ENCODE data around the gene C3.
"Not testable (repeated sequence)": the region's sequence is repeated elsewhere in the genome, so short reads cannot be mapped to it uniquely, and the experiment has no call there.

Gene C3

GRCh38 chr19:6661509-6662244 is 58.8 kb downstream of the C3 start:
- not testable (repeated sequence) for H3K27ac Mint-ChIP-seq, H3K9me3 Mint-ChIP-seq
- ATAC-seq = peak; percentile 78
- DNase-seq (ENCODE audit: low spot score in 2 of 2) = peak in 1 of 2 donors; percentile 81
- peak overlapping the region; percentile 54 for H3K4me3 Mint-ChIP-seq
- H3K4me1 Mint-ChIP-seq = peaks cover 20% of the 10 kb centered on the region
- peaks cover 12% of the 10 kb centered on the region for H3K36me3 Mint-ChIP-seq

- Mint-ChIP-seq H3K4me1 (peaks cover 25% of the 10 kb centered on the region), H3K4me3 (peak overlapping the region; percentile 54), H3K9me3 (no peaks in the 10 kb centered on the region), H3K27ac (no peak overlapping the region), H3K36me3 (peaks cover 12% of the 10 kb centered on the region)
- ATAC-seq = no peak
- DNase-seq (ENCODE audit: low spot score in 2 of 2) = no peak
Measured at GRCh38 chr19:6660930-6661329, 59.5 kb downstream of the C3 start.

GRCh38 chr19:6656390-6656789 is 64.1 kb downstream of the C3 start:
- peaks cover 56% of the 10 kb centered on the region for H3K4me1 Mint-ChIP-seq
- H3K4me3 Mint-ChIP-seq; H3K9me3 Mint-ChIP-seq; ATAC-seq; DNase-seq (ENCODE audit: low spot score in 2 of 2): not testable (repeated sequence)
- peaks cover 27% of the 10 kb centered on the region for H3K36me3 Mint-ChIP-seq
- peak overlapping the region; percentile 38 for H3K27ac Mint-ChIP-seq

GRCh38 chr19:6654347-6655310 is 65.8 kb downstream of the C3 start:
- ATAC-seq (peak; percentile 88), DNase-seq (ENCODE audit: low spot score in 2 of 2) (peak in 1 of 2 donors; percentile 86)
- Mint-ChIP-seq H3K4me1 (peaks cover 56% of the 10 kb centered on the region), H3K9me3 (no peaks in the 10 kb centered on the region), H3K4me3 (peak overlapping the region; percentile 83), H3K27ac (peak overlapping the region; percentile 96), H3K36me3 (peaks cover 26% of the 10 kb centered on the region)

GRCh38 chr19:6652805-6653094 is 67.7 kb downstream of the C3 start:
- Mint-ChIP-seq H3K4me3 (peak overlapping the region; percentile 83), H3K27ac (peak overlapping the region; percentile 96), H3K4me1 (peaks cover 42% of the 10 kb centered on the region), H3K9me3 (no peaks in the 10 kb centered on the region), H3K36me3 (peaks cover 15% of the 10 kb centered on the region)
- DNase-seq (ENCODE audit: low spot score in 2 of 2) = no peak
- no peak for ATAC-seq

- Mint-ChIP-seq H3K27ac (peak overlapping the region; percentile 96), H3K9me3 (no peaks in the 10 kb centered on the region), H3K4me3 (peak overlapping the region; percentile 83), H3K36me3 (peaks cover 15% of the 10 kb centered on the region), H3K4me1 (peaks cover 37% of the 10 kb centered on the region)
- no peak for DNase-seq (ENCODE audit: low spot score in 2 of 2)
- no peak for ATAC-seq
Measured at GRCh38 chr19:6651965-6652804, 68.3 kb downstream of the C3 start.

GRCh38 chr19:6649185-6649584 is 71.3 kb downstream of the C3 start:
- ATAC-seq = no peak
- H3K4me1 Mint-ChIP-seq = peaks cover 28% of the 10 kb centered on the region

GRCh38 chr19:6648141-6648715 is 72.2 kb downstream of the C3 start:
- H3K27ac Mint-ChIP-seq = no peak overlapping the region
- ATAC-seq = no peak
- no peak overlapping the region for H3K4me3 Mint-ChIP-seq
- no peaks in the 10 kb centered on the region for H3K36me3 Mint-ChIP-seq
- DNase-seq (ENCODE audit: low spot score in 2 of 2) = no peak
- peaks cover 28% of the 10 kb centered on the region for H3K4me1 Mint-ChIP-seq
- no peaks in the 10 kb centered on the region for H3K9me3 Mint-ChIP-seq

More at GRCh38 chr19:6649185-6649584, 71.3 kb downstream of the C3 start:
- Mint-ChIP-seq H3K27ac (no peak overlapping the region), H3K4me3 (no peak overlapping the region), H3K36me3 (peaks cover 4% of the 10 kb centered on the region), H3K9me3 (no peaks in the 10 kb centered on the region)
- no peak for DNase-seq (ENCODE audit: low spot score in 2 of 2)

GRCh38 chr19:6644796-6645195 is 75.7 kb downstream of the C3 start:
- no peak overlapping the region for H3K27ac Mint-ChIP-seq
- DNase-seq (ENCODE audit: low spot score in 2 of 2) = no peak

GRCh38 chr19:6640333-6640732 is 80.1 kb downstream of the C3 start:
- not testable (repeated sequence) for H3K9me3 Mint-ChIP-seq; H3K4me3 Mint-ChIP-seq; H3K27ac Mint-ChIP-seq; DNase-seq (ENCODE audit: low spot score in 2 of 2); ATAC-seq
- Mint-ChIP-seq H3K36me3 (peaks cover 12% of the 10 kb centered on the region), H3K4me1 (peaks cover 37% of the 10 kb centered on the region)

More at GRCh38 chr19:6644796-6645195, 75.7 kb downstream of the C3 start:
- Mint-ChIP-seq H3K36me3 (peaks cover 12% of the 10 kb centered on the region), H3K4me3 (no peak overlapping the region), H3K4me1 (peaks cover 36% of the 10 kb centered on the region), H3K9me3 (no peaks in the 10 kb centered on the region)
- no peak for ATAC-seq

- peaks cover 12% of the 10 kb centered on the region for H3K36me3 Mint-ChIP-seq
- no peak overlapping the region for H3K4me3 Mint-ChIP-seq
- peak overlapping the region; percentile 60 for H3K27ac Mint-ChIP-seq
- peak; percentile 98 for ATAC-seq
- H3K4me1 Mint-ChIP-seq = peaks cover 34% of the 10 kb centered on the region
- H3K9me3 Mint-ChIP-seq = no peaks in the 10 kb centered on the region
- no peak for DNase-seq (ENCODE audit: low spot score in 2 of 2)
Measured at GRCh38 chr19:6639439-6639838, 81.0 kb downstream of the C3 start.

- H3K27ac Mint-ChIP-seq; ATAC-seq; H3K36me3 Mint-ChIP-seq; H3K4me3 Mint-ChIP-seq; H3K9me3 Mint-ChIP-seq; DNase-seq (ENCODE audit: low spot score in 2 of 2): not testable (repeated sequence)
- peaks cover 25% of the 10 kb centered on the region for H3K4me1 Mint-ChIP-seq
Measured at GRCh38 chr19:6633456-6633813, 87.0 kb downstream of the C3 start.

GRCh38 chr19:6632747-6633455 is 87.5 kb downstream of the C3 start:
- H3K4me3 Mint-ChIP-seq, H3K9me3 Mint-ChIP-seq, H3K36me3 Mint-ChIP-seq: not testable (repeated sequence)
- ATAC-seq (peak; percentile 32), DNase-seq (ENCODE audit: low spot score in 2 of 2) (peak; percentile 56 to 77)
- H3K4me1 Mint-ChIP-seq = peaks cover 25% of the 10 kb centered on the region
- peak overlapping the region; percentile 30 for H3K27ac Mint-ChIP-seq

- DNase-seq (ENCODE audit: low spot score in 2 of 2) (peak; percentile 84 to 93), ATAC-seq (peak; percentile 61)
- Mint-ChIP-seq H3K4me1 (peaks cover 25% of the 10 kb centered on the region), H3K9me3 (peaks cover under 1% of the 10 kb centered on the region), H3K27ac (no peak overlapping the region), H3K4me3 (no peak overlapping the region), H3K36me3 (no peaks in the 10 kb centered on the region)
Measured at GRCh38 chr19:6632002-6632621, 88.3 kb downstream of the C3 start.
